Inflammatory macrophage (primary cell): Measurements from ENCODE around the gene TNIK.

ENCODE experiments used
- DNase-seq, 2 donors: peaks; one replicate each; pipeline ENCODE4 v3.0.0-alpha.2; 2020 to 2022

Gene TNIK

GRCh38 chr3:171358181-171358880 is 101.9 kb downstream of the TNIK start:
- no peak for DNase-seq

- DNase-seq: no peak
Observed at GRCh38 chr3:171357721-171358120, 102.5 kb downstream of the TNIK start.

- DNase-seq: no peak
Observed at GRCh38 chr3:171356251-171356650, 104.0 kb downstream of the TNIK start.

- no peak for DNase-seq
Observed at GRCh38 chr3:171354706-171355582, 105.3 kb downstream of the TNIK start.

GRCh38 chr3:171354049-171354705 is 106.0 kb downstream of the TNIK start:
- DNase-seq: no peak

GRCh38 chr3:171353423-171353822 is 106.8 kb downstream of the TNIK start:
- no peak for DNase-seq

GRCh38 chr3:171352387-171352935 is 107.7 kb downstream of the TNIK start:
- no peak for DNase-seq

GRCh38 chr3:171351676-171352075 is 108.5 kb downstream of the TNIK start:
- DNase-seq: no peak

GRCh38 chr3:171350364-171350763 is 109.8 kb downstream of the TNIK start:
- peak in 1 of 2 donors; percentile 18 for DNase-seq

- DNase-seq: no peak
Observed at GRCh38 chr3:171349392-171349791, 110.8 kb downstream of the TNIK start.

- no peak for DNase-seq
Observed at GRCh38 chr3:171348121-171348520, 112.1 kb downstream of the TNIK start.

GRCh38 chr3:171347301-171348039 is 112.7 kb downstream of the TNIK start:
- DNase-seq: peak; percentile 79 to 81

GRCh38 chr3:171346582-171347300 is 113.5 kb downstream of the TNIK start:
- peak; percentile 95 to 98 for DNase-seq

GRCh38 chr3:171346019-171346418 is 114.2 kb downstream of the TNIK start:
- DNase-seq: no peak

- no peak for DNase-seq
Observed at GRCh38 chr3:171345107-171345843, 114.9 kb downstream of the TNIK start.

- DNase-seq: peak in 1 of 2 donors; percentile 22
Observed at GRCh38 chr3:171343693-171344092, 116.5 kb downstream of the TNIK start.

GRCh38 chr3:171342783-171343420 is 117.3 kb downstream of the TNIK start:
- DNase-seq: no peak

- DNase-seq: no peak
Observed at GRCh38 chr3:171342200-171342599, 118.0 kb downstream of the TNIK start.

- DNase-seq: no peak
Observed at GRCh38 chr3:171340434-171340833, 119.8 kb downstream of the TNIK start.

GRCh38 chr3:171339598-171339997 is 120.6 kb downstream of the TNIK start:
- DNase-seq: no peak
